Keratinocyte (primary cell): ENCODE measurements around the gene PTPRN2. TPM values are rescaled to one million over a fixed set of nuclear protein-coding genes. Genes with fewer than 3 reads are reported as not detected.

ENCODE experiments used
- DNase-seq: peaks from one replicate; pipeline ENCODE4 v3.0.0-alpha.2; 2011; ENCODE audit warnings: low read depth, missing footprints, low spot score
- FAIRE-seq: peaks from 2 replicates; lab custom pipeline; 2011; peaks lifted over from hg19 to GRCh38; lab: Jason Lieb, UNC
- H2AFZ ChIP-seq: 2 replicates; pipeline ENCODE4 v1.6.0; 2012; ENCODE audit warnings: low read length, control low read depth, inconsistent platforms; ENCODE audit not compliant: control insufficient read depth
- H3K27ac ChIP-seq: 2 replicates; pipeline ENCODE4 v1.5.1; 2011; ENCODE audit warnings: low read length; ENCODE audit not compliant: control insufficient read depth, insufficient read depth
- H3K27me3 ChIP-seq: 3 replicates; pipeline ENCODE4 v1.6.0; 2011; ENCODE audit warnings: low read length; ENCODE audit not compliant: control insufficient read depth, insufficient read depth; ENCODE audit errors: extremely low read depth
- H3K36me3 ChIP-seq, 2 experiments: 2 replicates in 1 of 2; 3 replicates in 1 of 2; pipeline ENCODE4 v1.5.1; 2011; ENCODE audit warnings: low read length in 2 of 2, mild to moderate bottlenecking in 1 of 2; ENCODE audit not compliant: control insufficient read depth in 2 of 2, insufficient read depth in 2 of 2; ENCODE audit errors: extremely low read depth in 1 of 2
- H3K4me1 ChIP-seq: 3 replicates; pipeline ENCODE4 v1.5.1; 2011; ENCODE audit warnings: low read length; ENCODE audit not compliant: control insufficient read depth, insufficient read depth; ENCODE audit errors: extremely low read depth
- H3K4me2 ChIP-seq: 3 replicates; pipeline ENCODE4 v1.6.0; 2011; ENCODE audit warnings: low read depth, low read length; ENCODE audit not compliant: control insufficient read depth, insufficient read depth; ENCODE audit errors: extremely low read depth
- H3K4me3 ChIP-seq, 3 experiments: fragments of 200-600 bp in 1 of 3; sonication (generic) in 1 of 3; 2 replicates in 2 of 3; 3 replicates in 1 of 3; pipeline ENCODE4 v1.5.1; 2011 to 2016; ENCODE audit warnings: low read length in 3 of 3, mild to moderate bottlenecking in 3 of 3, control low read depth in 2 of 3, inconsistent platforms in 1 of 3, low read depth in 1 of 3, mixed read lengths in 1 of 3, mixed run types in 1 of 3, moderate library complexity in 1 of 3; ENCODE audit not compliant: control insufficient read depth in 2 of 3, insufficient read depth in 2 of 3; ENCODE audit errors: extremely low read depth in 1 of 3
- H3K79me2 ChIP-seq: 2 replicates; pipeline ENCODE4 v1.6.0; 2012; ENCODE audit warnings: low read length; ENCODE audit not compliant: control insufficient read depth, insufficient read depth
- H3K9ac ChIP-seq: 3 replicates; pipeline ENCODE4 v1.6.0; 2011; ENCODE audit warnings: low read length; ENCODE audit not compliant: control insufficient read depth, insufficient read depth; ENCODE audit errors: extremely low read depth
- H3K9me1 ChIP-seq: 3 replicates; pipeline ENCODE4 v1.6.0; 2011; ENCODE audit warnings: low read length; ENCODE audit not compliant: control insufficient read depth, insufficient read depth; ENCODE audit errors: extremely low read depth
- H3K9me3 ChIP-seq: 2 replicates; pipeline ENCODE4 v1.5.1; 2012; ENCODE audit warnings: low read depth, low read length; ENCODE audit not compliant: control insufficient read depth
- H4K20me1 ChIP-seq: 3 replicates; pipeline ENCODE4 v1.6.0; 2011; ENCODE audit warnings: low read length; ENCODE audit not compliant: control insufficient read depth, insufficient read depth; ENCODE audit errors: extremely low read depth
- EZH2 ChIP-seq: IDR thresholded peaks from one replicate; pipeline ENCODE4 v1.6.1; 2012; ENCODE audit warnings: inconsistent platforms, mild to moderate bottlenecking, low read length, moderate library complexity
- dilution Hi-C: fragments of 300-500 bp; cut with MboI; formaldehyde crosslinking; loops from one replicate; pipeline ENCODE4 v1.7.0; 2020; ENCODE audit warnings: low sequenced_read_pairs; ENCODE audit not compliant: extremely low pct_ligation_motif_present
- polyA plus RNA-seq, 5 experiments: library from polyadenylated mRNA; depleted of rRNA in 3 of 5; stranded (reverse) in 3 of 5; stranded (forward) in 1 of 5; unstranded in 1 of 5; fragments of >200 nt; gene quantifications; 1 replicate in 1 of 5; 2 replicates in 3 of 5; 3 replicates in 1 of 5; pipeline versions ENCODE4 v1.2.1 to v1.2.3, GENCODE V29; 2011 to 2012; ENCODE audit warnings: missing spikeins in 2 of 5, low read depth in 1 of 5, low replicate concordance in 1 of 5
- TF ChIP-seq, protein P1 (sequence below), 3 experiments: IDR thresholded peaks in 1 of 3; conservative IDR thresholded peaks in 1 of 3; optimal IDR thresholded peaks in 1 of 3; 2 replicates in 2 of 3; 3 replicates in 1 of 3; pipeline versions ENCODE3 to v1.5.1; 2011; ENCODE audit warnings: low read length in 3 of 3, mild to moderate bottlenecking in 3 of 3, moderate library complexity in 2 of 3, control low read depth in 1 of 3, inconsistent platforms in 1 of 3; ENCODE audit not compliant: insufficient read depth in 2 of 3; ENCODE audit errors: extremely low read depth in 1 of 3

Gene PTPRN2
- polyA plus RNA-seq, 1 donor (not counting 4 experiments of a cell fraction or from before 2014, with no cell fraction given): not detected

DNA sequence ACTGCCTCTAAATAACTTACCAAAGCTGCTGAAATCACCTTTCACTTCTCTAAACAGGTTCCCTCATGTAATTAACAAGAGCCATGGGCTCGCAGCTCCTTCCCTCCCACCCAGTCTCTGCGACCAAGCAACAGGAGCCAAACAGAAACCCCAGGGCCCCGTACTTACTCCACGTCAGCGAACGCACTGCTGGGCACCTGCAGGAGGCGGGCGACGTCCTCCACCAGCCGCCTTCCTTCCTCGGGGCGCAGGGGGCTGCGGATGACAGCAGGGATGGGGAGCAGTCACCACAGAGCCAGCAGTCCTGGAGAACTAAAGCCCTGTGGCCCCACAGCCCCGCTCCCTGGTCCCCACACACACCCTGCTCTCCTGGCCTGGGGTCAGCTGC lies 477.0 kb downstream of the PTPRN2 start:
- Histone ChIP-seq H3K9me1 (no peaks in the 10 kb centered on the region), H3K9ac (no peak overlapping the region), H3K4me1 (no peaks in the 10 kb centered on the region), H3K27me3 (no peaks in the 10 kb centered on the region), H3K36me3 (no peaks in the 10 kb centered on the region), H3K4me3 (no peak overlapping the region), H3K9me3 (peaks cover 30% of the 10 kb centered on the region), H4K20me1 (no peaks in the 10 kb centered on the region), H3K4me2 (no peak overlapping the region), H3K79me2 (no peaks in the 10 kb centered on the region), H2AFZ (no peak overlapping the region), H3K27ac (no peak overlapping the region)
- TF ChIP-seq EZH2: no peak
- TF ChIP-seq, protein P1, sequence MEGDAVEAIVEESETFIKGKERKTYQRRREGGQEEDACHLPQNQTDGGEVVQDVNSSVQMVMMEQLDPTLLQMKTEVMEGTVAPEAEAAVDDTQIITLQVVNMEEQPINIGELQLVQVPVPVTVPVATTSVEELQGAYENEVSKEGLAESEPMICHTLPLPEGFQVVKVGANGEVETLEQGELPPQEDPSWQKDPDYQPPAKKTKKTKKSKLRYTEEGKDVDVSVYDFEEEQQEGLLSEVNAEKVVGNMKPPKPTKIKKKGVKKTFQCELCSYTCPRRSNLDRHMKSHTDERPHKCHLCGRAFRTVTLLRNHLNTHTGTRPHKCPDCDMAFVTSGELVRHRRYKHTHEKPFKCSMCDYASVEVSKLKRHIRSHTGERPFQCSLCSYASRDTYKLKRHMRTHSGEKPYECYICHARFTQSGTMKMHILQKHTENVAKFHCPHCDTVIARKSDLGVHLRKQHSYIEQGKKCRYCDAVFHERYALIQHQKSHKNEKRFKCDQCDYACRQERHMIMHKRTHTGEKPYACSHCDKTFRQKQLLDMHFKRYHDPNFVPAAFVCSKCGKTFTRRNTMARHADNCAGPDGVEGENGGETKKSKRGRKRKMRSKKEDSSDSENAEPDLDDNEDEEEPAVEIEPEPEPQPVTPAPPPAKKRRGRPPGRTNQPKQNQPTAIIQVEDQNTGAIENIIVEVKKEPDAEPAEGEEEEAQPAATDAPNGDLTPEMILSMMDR (optimal IDR thresholded peaks at IDR 0.05 in 1 of 3, IDR thresholded peaks at IDR 0.05 in 1 of 3, conservative IDR thresholded peaks at IDR 0.05 in 1 of 3; ENCODE audit: extremely low read depth in 1 of 3, insufficient read depth in 2 of 3, low read length in 3 of 3): no peak
- dilution Hi-C loops: no loop called here
- FAIRE-seq (no peak), DNase-seq (no peak)

DNA sequence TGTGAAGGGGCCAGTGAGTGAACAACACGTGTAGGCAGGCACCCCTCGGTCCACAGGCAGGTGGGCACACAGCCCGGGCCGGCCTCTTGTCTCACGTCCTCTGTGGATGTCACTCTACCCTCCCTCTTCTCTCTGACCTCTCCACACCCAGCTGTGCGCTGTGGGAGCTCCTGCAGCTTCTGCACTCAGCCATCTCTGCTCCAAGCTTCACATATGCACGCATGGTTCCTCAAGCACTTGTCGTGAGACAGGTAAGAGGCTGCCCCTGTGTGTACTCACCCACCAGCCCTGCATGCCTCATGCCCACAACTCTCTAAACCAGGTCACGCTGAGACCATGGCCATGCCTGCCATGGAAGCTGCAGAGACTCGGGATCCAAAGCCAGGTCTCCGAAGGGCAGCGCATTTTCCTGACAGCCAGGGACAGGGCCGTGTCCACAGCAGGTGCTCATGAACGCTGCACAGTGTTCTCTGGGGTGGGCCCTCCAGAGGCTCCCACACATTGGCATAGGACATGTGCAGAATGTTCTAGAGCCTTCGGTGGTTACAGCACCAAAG lies 477.5 kb downstream of the PTPRN2 start:
- DNase-seq (no peak), FAIRE-seq (no peak)
- dilution Hi-C loops: no loop called here
- Histone ChIP-seq H3K4me2 (no peak overlapping the region), H3K4me3 (no peak overlapping the region), H3K27me3 (no peaks in the 10 kb centered on the region), H3K9me1 (no peaks in the 10 kb centered on the region), H4K20me1 (no peaks in the 10 kb centered on the region), H3K36me3 (no peaks in the 10 kb centered on the region), H3K79me2 (no peaks in the 10 kb centered on the region), H3K27ac (no peak overlapping the region), H2AFZ (no peak overlapping the region), H3K4me1 (no peaks in the 10 kb centered on the region), H3K9ac (no peak overlapping the region), H3K9me3 (peaks cover 33% of the 10 kb centered on the region)
- TF ChIP-seq EZH2: no peak
- TF ChIP-seq, protein P1 (optimal IDR thresholded peaks at IDR 0.05 in 1 of 3, IDR thresholded peaks at IDR 0.05 in 1 of 3, conservative IDR thresholded peaks at IDR 0.05 in 1 of 3; ENCODE audit: extremely low read depth in 1 of 3, insufficient read depth in 2 of 3, low read length in 3 of 3): no peak
